ENCODE data around the gene SPSB2.

The SPSB2 gene

GRCh38 chr12:6850796-6851152 lies 22.3 kb downstream of the SPSB2 start:
- H3K9me2 ChIP-seq (replicated peaks; ENCODE audit: control insufficient read depth, low read length) = no peaks in the 10 kb centered on the region
- H3K36me3 ChIP-seq (ENCODE audit: control insufficient read depth, low read length) = peaks cover 73% of the 10 kb centered on the region
- peak overlapping the region; percentile 64 for H3K27ac ChIP-seq (ENCODE audit: low read depth, low read length)
- peak overlapping the region; percentile 77 for H3K4me3 ChIP-seq (ENCODE audit: low read length)
- H3K27me3 ChIP-seq (ENCODE audit: control insufficient read depth, low read length) = no peaks in the 10 kb centered on the region
- no peaks in the 10 kb centered on the region for H3K9me3 ChIP-seq (ENCODE audit: control insufficient read depth, insufficient read depth, low read length)
- no peaks in the 10 kb centered on the region for H4K20me1 ChIP-seq (ENCODE audit: control insufficient read depth, insufficient read depth, low read depth, low read length)
- H3K4me1 ChIP-seq (ENCODE audit: control insufficient read depth, low read length) = peaks cover 32% of the 10 kb centered on the region
- TF ChIP-seq CTCF (IDR thresholded peaks at IDR 0.05; ENCODE audit: low read depth, low read length, poor library complexity, severe bottlenecking) (no peak), EZH2phosphoT487 (IDR thresholded peaks at IDR 0.05; ENCODE audit: borderline replicate concordance, low read length) (no peak)
- peaks cover 51% of the 10 kb centered on the region for H3K79me2 ChIP-seq (ENCODE audit: control insufficient read depth, low read length)
- H3K4me2 ChIP-seq (ENCODE audit: low read length) = peak overlapping the region; percentile 99
- peaks cover 2% of the 10 kb centered on the region; the same call in 1 of the 2 replicates for H3F3A ChIP-seq (ENCODE audit: control insufficient read depth, insufficient read depth)

DNA sequence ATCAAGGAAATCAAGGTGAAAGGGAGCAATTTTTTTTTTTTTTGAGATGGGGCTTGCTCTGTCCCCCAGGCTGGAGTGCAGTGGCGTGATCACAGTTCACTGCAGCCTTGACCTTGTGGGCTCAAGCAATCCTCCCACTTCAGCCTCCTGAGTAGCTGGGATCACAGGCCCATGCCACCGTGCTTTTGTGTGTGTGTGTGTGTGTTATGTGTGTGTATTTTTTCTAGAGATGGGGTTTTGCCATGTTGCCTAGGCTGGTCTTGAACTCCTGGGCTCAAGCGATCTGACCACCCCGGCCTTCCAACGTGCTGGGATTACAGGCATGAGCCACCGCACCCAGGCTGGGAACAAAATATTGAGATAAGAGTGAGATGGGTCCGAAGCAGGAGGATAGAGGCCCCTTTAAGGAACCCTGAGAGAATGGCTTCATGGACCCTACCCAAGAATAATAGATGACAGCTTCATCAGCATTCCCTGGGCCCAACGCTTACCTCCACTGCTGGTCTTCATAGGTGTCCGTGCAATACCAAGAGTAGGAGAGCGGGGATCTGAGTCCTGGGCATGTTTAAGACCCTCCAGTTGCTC lies 23.0 kb downstream of the SPSB2 start:
- TF ChIP-seq EZH2phosphoT487 (IDR thresholded peaks at IDR 0.05; ENCODE audit: borderline replicate concordance, low read length) (no peak), CTCF (IDR thresholded peaks at IDR 0.05; ENCODE audit: low read depth, low read length, poor library complexity, severe bottlenecking) (no peak)
- no peak overlapping the region for H3K27ac ChIP-seq (ENCODE audit: low read depth, low read length)
- peaks cover 48% of the 10 kb centered on the region for H3K79me2 ChIP-seq (ENCODE audit: control insufficient read depth, low read length)

GRCh38 chr12:6849427-6849826 lies 23.7 kb downstream of the SPSB2 start:
- Histone ChIP-seq H4K20me1 (ENCODE audit: control insufficient read depth, insufficient read depth, low read depth, low read length) (no peaks in the 10 kb centered on the region), H3K27ac (ENCODE audit: low read depth, low read length) (no peak overlapping the region), H3K27me3 (ENCODE audit: control insufficient read depth, low read length) (no peaks in the 10 kb centered on the region), H3K4me1 (ENCODE audit: control insufficient read depth, low read length) (peaks cover 32% of the 10 kb centered on the region), H3K4me3 (ENCODE audit: low read length) (peak overlapping the region; percentile 77), H3K36me3 (ENCODE audit: control insufficient read depth, low read length) (peaks cover 65% of the 10 kb centered on the region), H3K9me2 (replicated peaks; ENCODE audit: control insufficient read depth, low read length) (no peaks in the 10 kb centered on the region), H3K9me3 (ENCODE audit: control insufficient read depth, insufficient read depth, low read length) (no peaks in the 10 kb centered on the region), H3F3A (ENCODE audit: control insufficient read depth, insufficient read depth) (peaks cover 8% of the 10 kb centered on the region), H3K4me2 (ENCODE audit: low read length) (peak overlapping the region; percentile 99), H3K79me2 (ENCODE audit: control insufficient read depth, low read length) (peaks cover 42% of the 10 kb centered on the region)
- TF ChIP-seq CTCF (IDR thresholded peaks at IDR 0.05; ENCODE audit: low read depth, low read length, poor library complexity, severe bottlenecking) = no peak
- TF ChIP-seq EZH2phosphoT487 (IDR thresholded peaks at IDR 0.05; ENCODE audit: borderline replicate concordance, low read length) = no peak

More for the DNA sequence above, 23.0 kb downstream of the SPSB2 start:
- H3F3A ChIP-seq (ENCODE audit: control insufficient read depth, insufficient read depth) = peaks cover 2% of the 10 kb centered on the region; the same call in 1 of the 2 replicates
- H3K9me3 ChIP-seq (ENCODE audit: control insufficient read depth, insufficient read depth, low read length) = no peaks in the 10 kb centered on the region
- peak overlapping the region; percentile 77 for H3K4me3 ChIP-seq (ENCODE audit: low read length)
- H3K4me2 ChIP-seq (ENCODE audit: low read length) = peak overlapping the region; percentile 99
- no peaks in the 10 kb centered on the region for H4K20me1 ChIP-seq (ENCODE audit: control insufficient read depth, insufficient read depth, low read depth, low read length)
- no peaks in the 10 kb centered on the region for H3K27me3 ChIP-seq (ENCODE audit: control insufficient read depth, low read length)
- H3K36me3 ChIP-seq (ENCODE audit: control insufficient read depth, low read length) = peaks cover 66% of the 10 kb centered on the region
- no peaks in the 10 kb centered on the region for H3K9me2 ChIP-seq (replicated peaks; ENCODE audit: control insufficient read depth, low read length)
- peaks cover 32% of the 10 kb centered on the region for H3K4me1 ChIP-seq (ENCODE audit: control insufficient read depth, low read length)
